ENCODE data around the gene HACD1.

DNA sequence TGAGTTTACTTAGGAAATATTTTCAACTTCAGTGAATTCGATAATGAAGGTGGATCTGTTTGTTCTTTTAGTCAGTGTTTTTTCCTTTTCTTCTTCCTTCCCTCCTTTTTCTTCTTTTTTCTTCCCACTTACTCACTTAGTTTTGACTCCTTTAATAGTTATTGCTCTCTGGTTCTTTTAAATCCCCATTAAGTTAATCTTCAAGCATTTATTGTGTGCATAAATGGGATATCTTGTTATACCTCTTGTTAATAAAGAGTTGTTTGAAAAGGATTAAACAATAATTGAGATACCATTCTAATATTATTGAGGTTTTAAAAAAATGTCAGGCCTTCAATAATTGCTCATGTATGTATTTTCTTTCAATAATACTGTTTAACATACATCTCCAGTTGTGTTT, 46.3 kb upstream of the HACD1 start:
- TF ChIP-seq CTCF (IDR thresholded peaks at IDR 0.05) = no peak
- TF ChIP-seq POLR2A (IDR thresholded peaks at IDR 0.05) = no peak

All from prostate gland (tissue), 2 donors.